Eye (tissue), 1 donor: ENCODE measurements around the gene SMKR1.
A peak's percentile ranks its signal among the peaks of the same experiment; 100 is the strongest.
"Not testable (repeated sequence)": the region's sequence is repeated elsewhere in the genome, so short reads cannot be mapped to it uniquely, and the experiment has no call there.

ENCODE experiments used
- DNase-seq: peaks from one replicate; pipeline ENCODE4 v3.0.0-alpha.2; 2015

Gene SMKR1

GRCh38 chr7:129501760-129502707 lies at the start of gene SMKR1:
Gene SMKR1 (plus strand): TSS chr7:129502531. CDS start chr7:129502825, 294 bp downstream.
- peak; percentile 87 for DNase-seq

- DNase-seq, result no peak
These were observed 49.6 kb upstream of the SMKR1 start for GRCh38 chr7:129452589-129453231.

- DNase-seq, result no peak
These were observed 48.7 kb upstream of the SMKR1 start for GRCh38 chr7:129453510-129454248.

- DNase-seq, result no peak
These were observed 48.1 kb upstream of the SMKR1 start for GRCh38 chr7:129454249-129454551.

GRCh38 chr7:129456421-129456820 lies 45.9 kb upstream of the SMKR1 start:
- DNase-seq, result no peak

GRCh38 chr7:129457101-129457500 lies 45.2 kb upstream of the SMKR1 start:
- no peak for DNase-seq

- DNase-seq, result no peak
These were observed 44.2 kb upstream of the SMKR1 start for GRCh38 chr7:129458171-129458570.

GRCh38 chr7:129461809-129462208 lies 40.5 kb upstream of the SMKR1 start:
- no peak for DNase-seq

GRCh38 chr7:129462420-129462819 lies 39.9 kb upstream of the SMKR1 start:
- DNase-seq, result no peak

GRCh38 chr7:129464194-129464593 lies 38.1 kb upstream of the SMKR1 start:
- DNase-seq, result no peak

- DNase-seq, result no peak
These were observed 37.3 kb upstream of the SMKR1 start for GRCh38 chr7:129465080-129465479.

GRCh38 chr7:129466796-129467195 lies 35.5 kb upstream of the SMKR1 start:
- DNase-seq, result peak; percentile 8

GRCh38 chr7:129468087-129468486 lies 34.2 kb upstream of the SMKR1 start:
- DNase-seq, result no peak

- DNase-seq, result no peak
These were observed 33.8 kb upstream of the SMKR1 start for GRCh38 chr7:129468547-129468946.

GRCh38 chr7:129469930-129470329 lies 32.4 kb upstream of the SMKR1 start:
- DNase-seq, result no peak

- no peak for DNase-seq
These were observed 31.9 kb upstream of the SMKR1 start for GRCh38 chr7:129470411-129470810.

- DNase-seq, result no peak
These were observed 30.9 kb upstream of the SMKR1 start for GRCh38 chr7:129471402-129471827.

GRCh38 chr7:129475931-129476330 lies 26.4 kb upstream of the SMKR1 start:
- DNase-seq, result not testable (repeated sequence)

- not testable (repeated sequence) for DNase-seq
These were observed 25.9 kb upstream of the SMKR1 start for GRCh38 chr7:129476398-129476797.

- no peak for DNase-seq
These were observed 22.5 kb upstream of the SMKR1 start for GRCh38 chr7:129479831-129480230.

- no peak for DNase-seq
These were observed 21.5 kb upstream of the SMKR1 start for GRCh38 chr7:129480674-129481363.

- DNase-seq, result not testable (repeated sequence)
These were observed 21.0 kb upstream of the SMKR1 start for GRCh38 chr7:129481376-129481775.

- no peak for DNase-seq
These were observed 19.6 kb upstream of the SMKR1 start for GRCh38 chr7:129482781-129483180.
